ENCODE measurements around the gene PMIS2. TPM values are rescaled to one million over a fixed set of nuclear protein-coding genes. Genes with fewer than 3 reads are reported as not detected.

Gene PMIS2
- total RNA-seq, 1 experiment from 2014 or later, result not detected

- no peak overlapping the region for H3K4me3 ChIP-seq (ENCODE audit: low read depth in 2 of 2, low read length in 2 of 2)
- no peaks in the 10 kb centered on the region for H3K4me1 ChIP-seq (ENCODE audit: control insufficient read depth, insufficient read depth, low read length)
- no peaks in the 10 kb centered on the region for H3K27me3 ChIP-seq (ENCODE audit: control insufficient read depth, insufficient read depth, low read length)
- H3K9me3 ChIP-seq (ENCODE audit: control insufficient read depth, insufficient read depth, low read depth, low read length), result no peaks in the 10 kb centered on the region
- CTCF ChIA-PET, result no interaction called here
- POLR2A ChIA-PET, result no interaction called here
- no peaks in the 10 kb centered on the region for H3K36me3 ChIP-seq (ENCODE audit: control insufficient read depth, insufficient read depth, low read length)
- ATAC-seq (no peak), DNase-seq (ENCODE audit: low read depth, low spot score) (no peak)
- no peak overlapping the region for H3K27ac ChIP-seq (ENCODE audit: low read length)
- BruUV-seq (replicated peaks), result no TSS peak
- intact Hi-C loops (cut with micrococcal nuclease; ENCODE audit: unreplicated experiment), result no loop called here
- TF ChIP-seq REST (IDR thresholded peaks at IDR 0.05; ENCODE audit: insufficient read depth in 1 of 2, low read depth in 2 of 2, low read length in 1 of 2), result no peak
- TF ChIP-seq CTCF (IDR thresholded peaks at IDR 0.05), result no peak
- no peak for TF ChIP-seq TCF7L2 (IDR thresholded peaks at IDR 0.05; ENCODE audit: low read depth, low read length)
- TF ChIP-seq SIN3A (IDR thresholded peaks at IDR 0.05; ENCODE audit: borderline replicate concordance, insufficient read depth, low read depth, low read length), result no peak
- TF ChIP-seq POLR2AphosphoS5 (IDR thresholded peaks at IDR 0.05; ENCODE audit: low read depth, low read length), result no peak
- in situ Hi-C loops (cut with HindIII; ENCODE audit: low pct_unique_long_range_greater_than_20kb, low sequenced_read_pairs), result no loop called here
Observed at GRCh38 chr19:35569281-35569781, 16.6 kb upstream of the PMIS2 start.

GRCh38 chr19:35571406-35571965 lies 14.5 kb upstream of the PMIS2 start:
- TF ChIP-seq SIN3A (IDR thresholded peaks at IDR 0.05; ENCODE audit: borderline replicate concordance, insufficient read depth, low read depth, low read length) (no peak), REST (IDR thresholded peaks at IDR 0.05; ENCODE audit: insufficient read depth in 1 of 2, low read depth in 2 of 2, low read length in 1 of 2) (no peak), POLR2AphosphoS5 (IDR thresholded peaks at IDR 0.05; ENCODE audit: low read depth, low read length) (no peak), TCF7L2 (IDR thresholded peaks at IDR 0.05; ENCODE audit: low read depth, low read length) (no peak), CTCF (IDR thresholded peaks at IDR 0.05) (no peak)
- ATAC-seq (no peak), DNase-seq (ENCODE audit: low read depth, low spot score) (no peak)
- CTCF ChIA-PET, result no interaction called here
- Histone ChIP-seq H3K27me3 (ENCODE audit: control insufficient read depth, insufficient read depth, low read length) (no peaks in the 10 kb centered on the region), H3K4me3 (ENCODE audit: low read depth in 2 of 2, low read length in 2 of 2) (no peak overlapping the region), H3K36me3 (ENCODE audit: control insufficient read depth, insufficient read depth, low read length) (no peaks in the 10 kb centered on the region), H3K4me1 (ENCODE audit: control insufficient read depth, insufficient read depth, low read length) (no peaks in the 10 kb centered on the region), H3K27ac (ENCODE audit: low read length) (no peak overlapping the region), H3K9me3 (ENCODE audit: control insufficient read depth, insufficient read depth, low read depth, low read length) (0 out of 2 replicates have a peak, but pooled peaks cover 6% of the 10 kb centered on the region)
- intact Hi-C loops (cut with micrococcal nuclease; ENCODE audit: unreplicated experiment) (no loop called here), in situ Hi-C loops (cut with HindIII; ENCODE audit: low pct_unique_long_range_greater_than_20kb, low sequenced_read_pairs) (no loop called here)
- POLR2A ChIA-PET, result no interaction called here
- BruUV-seq (replicated peaks), result no TSS peak

Measured in Panc1 (cell line).